ENCODE measurements around the gene ZBED1. TPM values are rescaled to one million over a fixed set of nuclear protein-coding genes. Genes with fewer than 3 reads are reported as not detected.

The ZBED1 gene
- total and polyA plus RNA-seq, 9 of the 15 experiments (the other 6 are each of a cell fraction or from before 2014, with no cell fraction given): 0.61 to 27.6 (median 13.9) TPM

GRCh38 chrX:2486476-2487133 lies 14.2 kb downstream of the ZBED1 start:
- CTCF ChIA-PET (ENCODE audit: low intra/inter-chr PET ratio): no interaction called here
- TF ChIP-seq PYGO2 (tag; IDR thresholded peaks at IDR 0.05) (no peak), GTF2B (IDR thresholded peaks at IDR 0.05; ENCODE audit: extremely low read depth, insufficient read length) (no peak), DNMT1 (IDR thresholded peaks at IDR 0.05) (no peak)
- BruUV-seq (replicated peaks): no TSS peak
- ATAC-seq (no peak), FAIRE-seq (no peak), DNase-seq (ENCODE audit: extremely low read depth in 1 of 4, low spot score in 3 of 4) (no peak)
- no peaks in the 10 kb centered on the region for H3K9me3 ChIP-seq (replicated peaks; ENCODE audit: control insufficient read depth, insufficient read depth, low read depth, low read length)
- H3K4me1 ChIP-seq (replicated peaks in 1 of 2; ENCODE audit: control insufficient read depth in 2 of 2, insufficient read depth in 2 of 2, low read length in 2 of 2): peaks cover 0 to 3% of the 10 kb centered on the region in 2 experiments; a peak in 1 of 5 replicates
- intact Hi-C loops (cut with micrococcal nuclease) (no loop called here), in situ Hi-C loops (cut with MboI) (no loop called here)
- no peaks in the 10 kb centered on the region for H3K27me3 ChIP-seq (ENCODE audit: control insufficient read depth in 2 of 2, insufficient read depth in 2 of 2, low read length in 2 of 2)
- no peak overlapping the region for H3K4me3 ChIP-seq
- POLR2A ChIA-PET: no interaction called here
- H3K79me2 ChIP-seq (ENCODE audit: control insufficient read depth, insufficient read depth, low read length): no peaks in the 10 kb centered on the region
- 90% methylated on average over 25 of the region's 29 CpGs for WGBS (ENCODE audit: insufficient coverage, low coverage, missing lambda C conversion rate)
- no peaks in the 10 kb centered on the region for H4K20me1 ChIP-seq (replicated peaks; ENCODE audit: control insufficient read depth, insufficient read depth, low read length)
- no peak overlapping the region for H2AFZ ChIP-seq (ENCODE audit: low read depth, low read length)
- H3K27ac ChIP-seq (ENCODE audit: extremely low read depth, low read depth, low read length): no peak overlapping the region
- H3K4me2 ChIP-seq (ENCODE audit: insufficient read depth, low read length): no peak overlapping the region
- peaks cover 35% of the 10 kb centered on the region; the same call in 1 of the 3 replicates for H3K36me3 ChIP-seq (ENCODE audit: control insufficient read depth, insufficient read depth, low read length)
- H3K9me1 ChIP-seq (ENCODE audit: control insufficient read depth, insufficient read depth, low read length): no peaks in the 10 kb centered on the region
- peak overlapping the region in 1 of 2 experiments; percentile 45; a peak in 1 of 4 replicates for H3K9ac ChIP-seq (ENCODE audit: insufficient read depth in 1 of 2, low read depth in 2 of 2, low read length in 2 of 2)

- no peak for FAIRE-seq
- H3K36me3 ChIP-seq (ENCODE audit: control insufficient read depth, insufficient read depth, low read length): peaks cover 35% of the 10 kb centered on the region; the same call in 1 of the 3 replicates
- 54% methylated on average over 10 of the region's 10 CpGs for WGBS (ENCODE audit: insufficient coverage, low coverage, missing lambda C conversion rate)
- no peak for TF ChIP-seq ZNF518B (CRISPR knock-in tag; IDR thresholded peaks at IDR 0.05)
- no peak for TF ChIP-seq NONO (IDR thresholded peaks at IDR 0.05; ENCODE audit: low read depth in 2 of 2, low read length in 1 of 2)
- no peak for TF ChIP-seq STAT6 (CRISPR knock-in tag; IDR thresholded peaks at IDR 0.05)
Observed at GRCh38 chrX:2485789-2486345, 14.9 kb downstream of the ZBED1 start.

More at GRCh38 chrX:2485789-2486345, 14.9 kb downstream of the ZBED1 start:
- Histone ChIP-seq H3K27ac (ENCODE audit: extremely low read depth, low read depth, low read length) (no peak overlapping the region), H3K4me1 (replicated peaks in 1 of 2; ENCODE audit: control insufficient read depth in 2 of 2, insufficient read depth in 2 of 2, low read length in 2 of 2) (peaks cover 0 to 3% of the 10 kb centered on the region in 2 experiments; a peak in 1 of 5 replicates), H3K9me1 (ENCODE audit: control insufficient read depth, insufficient read depth, low read length) (no peaks in the 10 kb centered on the region), H3K27me3 (ENCODE audit: control insufficient read depth in 2 of 2, insufficient read depth in 2 of 2, low read length in 2 of 2) (no peaks in the 10 kb centered on the region), H3K9me3 (replicated peaks; ENCODE audit: control insufficient read depth, insufficient read depth, low read depth, low read length) (no peaks in the 10 kb centered on the region), H3K9ac (ENCODE audit: insufficient read depth in 1 of 2, low read depth in 2 of 2, low read length in 2 of 2) (no peak overlapping the region; a peak in 1 of 4 replicates), H3K4me2 (ENCODE audit: insufficient read depth, low read length) (no peak overlapping the region), H4K20me1 (replicated peaks; ENCODE audit: control insufficient read depth, insufficient read depth, low read length) (no peaks in the 10 kb centered on the region), H3K79me2 (ENCODE audit: control insufficient read depth, insufficient read depth, low read length) (no peaks in the 10 kb centered on the region), H3K4me3 (no peak overlapping the region), H2AFZ (ENCODE audit: low read depth, low read length) (no peak overlapping the region)
- ChIA-PET CTCF (ENCODE audit: low intra/inter-chr PET ratio) (no interaction called here), POLR2A (no interaction called here)
- in situ Hi-C loops (cut with MboI) (no loop called here), intact Hi-C loops (cut with micrococcal nuclease) (no loop called here)
- DNase-seq (ENCODE audit: extremely low read depth in 1 of 4, low spot score in 3 of 4): no peak
- BruUV-seq (replicated peaks): no TSS peak
- ATAC-seq: no peak
